Nucleus accumbens (tissue), 56 donors: ENCODE results near the gene NEDD9.

ENCODE experiments used
- DNase-seq, 56 donors: peaks; one replicate each; lab custom pipeline; 2025; lab: John Stamatoyannopoulos, UW

The NEDD9 gene

DNA sequence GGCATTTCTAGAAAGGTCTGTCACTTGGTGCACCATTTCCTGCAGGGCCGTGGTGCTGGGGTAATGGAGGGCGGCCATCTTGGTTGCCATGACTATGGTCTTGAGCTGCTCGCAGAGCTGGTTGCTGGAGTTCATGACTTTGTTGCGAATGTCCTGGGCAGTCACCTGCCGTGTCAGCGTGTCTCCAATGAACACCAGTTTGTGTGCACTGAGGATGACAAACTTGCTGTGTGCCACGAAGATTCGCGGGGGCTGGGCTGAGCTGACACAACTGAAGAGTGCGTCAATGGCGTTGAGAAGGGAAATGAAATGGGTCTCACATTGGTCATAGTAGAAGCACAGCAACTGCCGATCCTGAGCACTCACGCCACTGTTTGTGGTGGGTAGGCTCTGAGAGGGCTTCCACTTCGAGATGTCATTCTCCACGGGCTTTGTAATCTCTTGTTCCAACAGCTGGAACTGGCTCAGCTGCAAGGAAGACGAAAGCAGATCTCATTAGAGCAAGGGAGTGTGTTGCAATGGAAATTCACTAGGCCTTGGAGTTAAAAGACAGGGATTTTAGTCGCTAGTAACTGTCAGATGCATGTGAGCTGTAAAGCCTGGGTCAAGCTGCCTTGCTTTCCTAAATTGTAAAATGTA lies 47.1 kb downstream of the NEDD9 start:
- no peak for DNase-seq

DNA sequence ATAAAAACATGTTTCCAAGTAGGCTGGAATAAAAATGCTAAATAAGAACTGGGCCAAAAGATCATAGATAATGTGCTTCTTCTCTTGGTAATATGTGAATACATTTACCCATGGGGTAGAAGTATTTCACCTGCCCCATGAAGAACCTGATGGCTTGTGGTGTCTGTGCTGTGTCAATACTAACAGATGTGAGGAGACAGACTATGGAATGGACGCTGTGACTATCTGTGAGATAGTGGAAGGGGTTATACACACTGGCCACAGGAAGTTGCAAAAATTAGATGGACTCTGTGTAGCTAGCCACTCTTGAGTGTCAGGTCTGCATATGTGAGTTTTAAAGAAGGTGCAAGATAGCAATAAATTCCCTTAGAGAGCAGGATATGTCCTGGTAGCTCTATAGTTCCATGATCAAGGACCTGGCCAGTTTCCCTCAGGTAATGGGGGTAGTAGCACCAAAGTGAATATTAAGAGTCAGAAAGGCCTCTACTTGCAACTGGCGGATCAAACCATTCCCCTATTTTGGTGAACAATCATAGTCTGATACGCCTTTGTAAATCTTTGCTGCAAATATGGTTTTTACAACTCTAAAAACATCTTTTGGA lies 48.6 kb downstream of the NEDD9 start:
- no peak for DNase-seq

DNA sequence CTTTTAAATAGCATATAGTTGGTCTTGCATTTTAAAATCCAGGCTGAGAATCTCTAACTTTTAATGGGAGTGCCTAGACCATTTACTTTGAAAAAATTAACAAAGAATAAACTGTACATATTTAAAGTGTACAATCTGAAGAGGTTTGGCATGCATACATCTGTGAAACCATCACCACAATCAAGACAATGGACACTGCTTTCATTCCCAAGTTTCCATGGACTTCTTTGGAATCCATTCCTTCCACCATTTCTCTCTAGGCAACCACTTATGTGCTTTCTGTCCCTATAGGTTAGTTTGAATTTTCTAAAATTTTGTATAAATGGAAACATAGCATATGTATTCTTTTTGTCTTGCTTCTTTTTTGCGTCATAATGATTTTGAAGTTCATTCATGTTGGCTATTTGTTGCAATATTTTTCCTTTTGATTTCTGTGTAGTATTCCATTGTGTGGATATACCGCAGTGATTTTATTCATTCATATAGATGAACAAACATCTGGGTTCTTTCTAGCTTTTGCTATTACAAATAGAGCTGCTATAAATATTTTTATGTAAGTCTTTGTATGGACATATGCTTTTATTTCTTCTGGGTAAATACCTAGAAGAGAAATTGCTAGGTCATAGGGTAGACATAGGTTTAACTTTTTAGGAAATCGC lies 50.9 kb downstream of the NEDD9 start:
- DNase-seq, result no peak

DNA sequence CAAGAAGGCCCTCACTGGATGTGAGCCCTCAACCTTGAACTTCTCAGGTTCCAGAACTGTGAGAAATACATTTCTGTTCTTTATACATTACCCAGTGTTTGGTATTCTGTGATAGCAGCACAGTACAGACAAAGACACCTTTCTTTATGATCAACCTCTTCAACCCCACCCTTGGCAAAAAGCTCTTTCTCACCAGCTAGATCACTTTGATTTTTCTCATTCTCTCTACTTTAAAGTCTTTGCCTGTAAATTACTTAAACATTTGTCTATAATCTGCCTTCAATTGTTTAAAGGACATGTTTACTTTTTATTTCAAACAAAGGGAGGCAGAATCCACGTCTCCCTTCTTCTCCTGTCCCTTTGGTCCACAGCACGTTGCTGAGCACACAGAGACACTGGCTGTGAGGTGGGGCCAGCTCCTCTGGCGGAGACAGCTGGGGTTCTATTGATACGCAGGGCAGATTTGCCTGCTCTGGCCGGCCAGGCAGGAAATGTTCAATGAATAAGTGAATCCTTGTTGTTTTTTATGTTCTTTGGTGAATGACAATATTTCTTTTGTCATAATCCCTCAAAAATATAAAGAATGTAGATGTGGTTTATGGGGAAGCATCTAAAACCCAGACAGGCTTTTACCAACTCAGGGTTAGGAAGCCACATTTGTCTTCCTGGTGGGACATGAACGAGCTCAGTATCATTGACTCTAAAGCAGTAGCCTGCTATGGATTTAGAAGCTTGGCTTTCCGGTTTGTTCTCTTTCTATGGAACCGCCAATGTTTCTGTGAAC lies 52.9 kb downstream of the NEDD9 start:
- no peak for DNase-seq

DNA sequence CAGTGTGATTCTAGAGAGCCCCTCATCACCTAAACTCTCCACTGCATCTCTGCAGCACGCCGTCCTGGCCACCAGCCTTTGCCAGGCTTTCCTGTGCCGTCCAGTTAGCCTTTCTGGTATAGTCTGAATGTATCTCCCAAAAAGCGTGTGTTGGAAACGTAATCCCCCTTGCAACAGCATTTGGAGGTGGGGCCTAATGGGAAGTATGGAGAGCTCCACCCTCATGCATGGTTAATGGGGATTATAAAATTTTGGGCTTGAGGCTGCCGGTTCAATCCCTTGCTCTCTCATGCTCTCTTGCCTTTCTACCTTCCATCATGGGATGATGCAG lies 53.4 kb downstream of the NEDD9 start:
- DNase-seq, result no peak

DNA sequence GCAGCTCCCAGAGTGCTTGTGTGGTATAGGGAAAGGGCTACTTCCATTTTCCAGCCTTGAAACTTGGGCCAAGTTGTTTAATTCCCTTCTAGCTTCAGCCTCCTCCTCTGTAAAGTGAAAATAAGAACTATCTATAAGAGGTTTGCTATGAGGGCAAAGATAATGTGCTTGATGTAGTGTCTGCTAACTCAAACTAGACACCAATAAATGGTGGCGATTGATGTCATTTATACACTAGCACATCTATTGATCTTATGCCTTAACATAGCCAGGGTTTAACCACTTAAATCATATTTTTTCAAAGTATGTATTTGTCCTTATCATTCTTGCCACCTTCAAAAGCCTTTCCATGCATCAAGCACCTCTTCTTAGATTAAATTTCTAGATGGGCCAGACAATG lies 55.2 kb downstream of the NEDD9 start:
- no peak for DNase-seq

DNA sequence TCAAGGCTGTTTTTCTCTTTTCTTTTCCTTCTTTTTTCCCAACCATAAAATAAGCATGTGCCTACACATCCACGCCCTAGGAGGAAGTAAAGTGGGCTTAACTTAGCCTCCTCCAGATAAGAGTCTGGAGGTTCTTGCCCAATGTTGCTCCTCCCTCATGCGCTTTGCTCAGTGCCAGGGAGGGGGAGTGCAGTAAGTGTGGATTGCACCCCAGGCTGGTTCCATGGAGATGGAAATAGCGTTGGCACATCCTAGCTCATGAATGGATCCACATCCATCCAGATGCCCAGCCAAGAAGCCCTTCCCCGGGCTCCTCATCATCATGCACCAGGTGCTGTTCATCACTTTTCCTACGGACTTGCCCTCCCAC lies 58.2 kb downstream of the NEDD9 start:
- DNase-seq, result no peak

DNA sequence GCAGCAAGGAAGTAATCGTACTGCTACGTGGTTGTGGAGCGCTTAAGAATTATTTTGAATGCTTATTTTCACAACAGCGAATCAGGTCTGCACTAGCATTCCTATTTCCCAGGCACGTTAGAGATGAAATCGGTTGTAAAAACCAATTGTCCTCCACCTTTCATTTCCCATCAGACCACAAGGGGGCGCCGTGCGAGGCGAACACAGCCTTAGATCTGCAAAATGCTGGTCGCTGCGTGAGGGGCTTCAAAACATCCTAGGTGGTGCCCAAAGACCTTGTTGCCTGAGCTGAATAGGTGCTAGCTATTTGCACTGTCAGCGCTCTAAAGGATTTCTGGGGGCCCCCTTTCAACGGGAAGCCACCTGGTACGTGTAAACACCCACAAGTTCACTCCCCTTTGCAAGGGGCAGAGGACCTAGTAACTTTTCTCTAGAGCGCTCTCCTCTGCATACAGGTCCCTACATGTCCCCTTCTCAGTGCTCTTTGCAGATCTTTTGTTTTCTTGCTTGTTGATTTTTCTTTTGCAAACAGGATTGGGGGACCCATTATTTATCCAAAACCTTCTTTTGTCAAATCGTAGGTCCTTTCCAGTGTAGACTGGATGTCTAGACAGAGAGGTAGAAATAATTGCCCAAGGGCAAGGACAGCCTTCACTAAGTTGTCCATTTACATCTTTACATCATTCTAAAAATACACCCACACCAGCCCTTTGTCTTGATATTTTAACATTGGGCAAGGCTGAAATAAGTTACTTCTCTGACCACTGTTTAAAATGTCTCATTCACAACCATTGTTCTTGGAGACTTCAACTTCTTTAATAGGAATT lies 59.8 kb downstream of the NEDD9 start:
- peak in 38 of 56 donors; percentile 2 to 75 (median 32) for DNase-seq

DNA sequence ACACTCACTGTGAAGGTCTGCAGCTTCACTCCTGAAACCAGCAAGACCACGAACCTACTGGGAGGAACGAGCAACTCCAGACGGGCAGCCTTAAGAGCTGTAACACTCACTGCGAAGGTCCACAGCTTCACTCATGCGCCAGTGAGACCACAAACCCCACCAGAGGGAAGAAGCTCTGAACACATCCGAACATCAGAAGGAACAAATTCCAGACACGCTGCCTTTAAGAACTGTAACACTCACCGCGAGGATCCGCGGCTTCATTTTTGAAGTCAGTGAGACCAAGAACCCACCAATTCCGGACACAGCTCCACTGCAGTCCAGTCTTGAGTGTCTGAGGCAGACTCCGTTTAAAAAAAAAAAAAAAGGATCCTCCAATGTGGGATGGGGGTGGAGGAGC lies 60.5 kb downstream of the NEDD9 start:
- DNase-seq, result no peak

DNA sequence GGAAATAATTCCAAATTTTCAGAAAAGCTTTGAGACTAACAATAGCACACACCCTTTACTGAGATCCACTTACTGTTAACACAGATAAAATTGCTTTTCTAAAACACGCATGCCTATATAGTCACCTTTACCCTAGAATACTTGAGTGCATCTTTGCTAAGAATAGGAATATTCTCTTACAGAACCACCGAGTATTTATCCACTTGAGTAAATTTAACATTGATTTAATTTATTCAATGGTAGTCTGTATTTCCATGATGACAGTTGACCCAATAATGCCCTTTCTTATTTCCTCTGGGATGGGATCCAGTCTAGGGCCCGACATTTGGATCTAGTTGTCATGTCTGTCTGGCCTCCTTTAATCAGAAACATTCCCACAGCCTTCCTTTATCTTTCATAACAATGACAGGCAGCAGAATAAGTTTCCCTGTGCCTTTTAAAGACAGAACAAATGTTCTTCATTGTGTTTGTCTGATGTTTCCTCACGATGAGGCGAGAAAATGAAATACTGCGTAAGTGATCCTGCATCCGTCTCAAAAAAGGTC lies 64.3 kb downstream of the NEDD9 start:
- no peak for DNase-seq

DNA sequence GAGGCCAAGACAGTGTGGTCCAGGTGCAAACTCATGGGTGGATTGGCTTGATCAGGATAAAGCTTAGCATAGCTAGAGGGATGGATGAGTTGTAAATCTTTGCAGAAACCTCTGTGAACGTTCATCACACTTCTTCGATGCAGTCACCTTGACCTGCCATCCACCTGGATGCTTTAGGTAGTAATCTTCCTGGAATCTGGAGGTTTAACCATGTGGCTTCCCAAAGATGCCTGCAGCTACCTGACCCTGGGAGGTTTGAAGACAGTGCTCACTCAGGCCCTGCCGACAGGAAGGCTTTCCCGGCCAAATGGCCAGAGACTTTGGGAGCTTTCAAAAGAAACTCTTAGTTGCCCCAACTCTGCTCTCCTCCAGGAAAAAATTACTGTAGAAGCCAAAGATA lies 65.5 kb downstream of the NEDD9 start:
- no peak for DNase-seq

DNA sequence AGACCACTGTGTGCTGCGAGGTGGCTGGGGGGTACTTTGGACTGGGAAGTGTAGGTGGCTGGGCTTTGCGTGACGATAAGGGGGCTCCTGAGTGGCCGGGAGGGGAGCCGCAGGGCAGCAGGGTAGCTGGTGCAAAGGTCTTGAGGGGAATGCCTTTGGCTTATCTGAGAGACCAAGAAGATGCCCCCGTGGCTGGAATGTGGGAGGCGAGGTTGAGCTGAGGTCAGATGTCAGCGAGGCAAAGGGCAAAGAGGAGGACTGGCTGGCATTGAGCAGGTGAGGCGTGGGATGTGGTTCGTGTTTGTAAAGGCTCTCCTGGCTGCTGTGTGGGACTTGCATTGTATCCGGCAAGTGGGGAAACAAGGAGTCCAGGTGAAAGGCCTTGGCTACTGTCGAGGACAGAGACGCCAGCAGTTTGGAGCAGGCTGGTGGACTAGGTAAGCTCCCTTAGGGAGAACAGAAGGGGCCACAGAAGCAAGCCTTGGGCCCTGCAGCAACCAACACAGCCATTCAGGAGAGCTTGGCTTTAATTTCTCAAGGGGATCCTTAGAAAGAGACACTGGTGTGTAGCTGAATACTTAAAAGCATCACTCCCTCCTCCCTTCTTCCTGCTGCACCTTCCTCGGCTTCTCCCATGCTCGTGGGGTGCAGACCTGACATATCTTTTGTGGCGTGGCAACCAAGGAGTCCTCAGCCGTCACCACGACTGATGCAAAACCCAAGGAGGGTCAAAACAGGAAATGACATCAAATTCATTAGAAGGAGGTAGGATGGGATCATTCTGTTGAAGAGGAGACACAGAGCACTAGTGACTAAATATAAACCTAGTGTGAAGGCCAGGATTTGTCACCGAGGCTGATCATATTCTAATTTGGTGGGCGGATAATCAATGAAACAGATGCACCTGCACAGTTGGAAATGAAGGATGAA lies 67.5 kb downstream of the NEDD9 start:
- DNase-seq, result no peak

DNA sequence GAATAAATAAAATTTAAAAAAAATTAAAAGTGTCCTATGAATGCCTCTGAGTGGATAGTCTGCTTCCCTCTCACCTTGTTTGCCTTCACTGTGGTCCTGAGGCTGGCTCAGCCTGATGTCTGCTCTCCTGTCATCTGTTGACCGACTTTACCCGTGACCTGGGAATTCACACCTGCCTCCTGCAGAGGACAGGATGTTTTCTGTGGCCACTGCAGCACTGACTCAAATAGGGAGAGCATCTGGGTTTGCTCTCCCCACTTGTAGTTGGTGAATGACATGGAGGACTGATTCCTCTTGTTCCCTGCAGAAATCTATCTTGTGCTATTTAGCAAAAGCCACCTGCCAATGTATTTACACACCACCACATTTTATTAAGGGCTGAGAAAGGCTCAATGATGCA lies 68.5 kb downstream of the NEDD9 start:
- no peak for DNase-seq

DNA sequence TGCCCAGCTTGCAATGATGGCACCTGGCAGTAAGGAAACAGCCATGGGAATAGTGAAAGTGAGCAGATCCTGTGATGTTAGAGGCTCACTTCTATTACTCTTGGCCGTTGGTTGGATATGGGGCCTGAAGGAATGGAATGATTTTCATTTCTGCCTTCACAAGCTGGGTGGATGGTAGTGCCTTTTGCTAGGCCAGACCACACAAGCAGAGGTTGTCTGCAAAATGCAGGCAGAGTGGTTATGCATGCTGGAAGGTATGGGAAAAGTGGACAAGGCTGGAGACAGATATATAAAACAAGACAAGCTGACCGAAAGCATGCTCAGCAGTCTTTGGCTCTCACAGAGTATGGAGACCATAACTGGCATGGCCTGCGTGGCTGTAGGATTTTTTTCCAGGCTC lies 70.2 kb downstream of the NEDD9 start:
- DNase-seq, result no peak

DNA sequence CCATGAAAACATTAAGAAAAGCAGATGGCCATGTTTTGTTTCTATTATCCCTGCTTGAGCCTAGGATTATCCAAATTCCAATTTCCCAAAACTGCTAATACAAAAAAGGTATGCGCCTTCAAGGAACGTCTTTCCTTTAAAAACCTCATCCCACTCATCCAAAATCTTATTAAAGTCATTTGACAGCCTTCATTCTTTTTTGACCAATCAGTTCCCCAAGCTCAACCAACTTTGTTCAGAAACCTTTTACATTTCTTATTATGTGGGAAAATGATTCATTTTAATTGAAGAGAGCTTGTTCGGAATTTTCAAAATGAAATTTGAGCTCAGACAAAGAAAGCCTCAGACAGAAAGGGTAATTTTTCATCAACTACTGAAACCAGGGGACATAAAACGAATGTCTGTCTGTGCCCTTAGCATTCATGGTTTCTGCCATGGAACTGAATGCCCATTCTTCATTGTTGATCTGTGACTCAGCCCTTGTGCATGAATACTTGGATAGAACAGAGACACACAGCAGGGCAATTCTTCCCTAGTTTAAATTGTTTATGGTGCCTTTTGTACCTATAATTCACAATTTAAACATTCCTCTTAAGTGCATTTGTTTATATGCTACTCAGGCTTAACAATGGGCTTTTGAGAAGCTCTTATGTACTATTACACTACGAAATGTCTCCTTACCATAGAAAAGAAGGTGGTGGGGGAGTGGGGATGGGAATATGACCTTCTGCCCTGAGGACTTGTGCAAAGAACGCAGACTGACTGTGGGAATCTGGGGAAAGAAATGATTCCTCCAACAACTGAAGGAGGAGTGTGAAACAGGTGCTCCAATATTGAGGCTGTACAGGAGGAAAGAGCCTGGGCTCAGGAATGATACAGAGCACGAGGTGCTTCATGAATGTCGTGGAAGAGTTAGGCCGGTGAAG lies 71.2 kb downstream of the NEDD9 start:
- peak in 21 of 56 donors; percentile 2 to 52 (median 20) for DNase-seq

DNA sequence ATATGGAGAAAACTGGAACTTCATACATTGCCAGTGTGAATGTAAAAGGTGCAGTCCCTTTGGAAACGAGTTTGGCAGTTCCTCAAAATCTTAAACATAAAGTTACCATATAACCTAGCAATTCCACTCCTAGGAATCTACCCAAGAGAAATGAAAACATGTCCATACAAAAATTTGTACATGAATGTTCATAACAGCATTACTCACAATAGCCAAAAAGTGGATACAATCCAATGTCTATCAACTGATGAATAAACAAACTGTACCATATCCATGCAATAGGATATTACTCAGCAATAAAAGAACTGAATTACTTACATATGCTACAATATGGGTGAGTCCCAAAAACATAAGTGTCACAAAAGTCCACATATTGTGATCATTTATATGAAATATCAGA lies 72.3 kb downstream of the NEDD9 start:
- no peak for DNase-seq

DNA sequence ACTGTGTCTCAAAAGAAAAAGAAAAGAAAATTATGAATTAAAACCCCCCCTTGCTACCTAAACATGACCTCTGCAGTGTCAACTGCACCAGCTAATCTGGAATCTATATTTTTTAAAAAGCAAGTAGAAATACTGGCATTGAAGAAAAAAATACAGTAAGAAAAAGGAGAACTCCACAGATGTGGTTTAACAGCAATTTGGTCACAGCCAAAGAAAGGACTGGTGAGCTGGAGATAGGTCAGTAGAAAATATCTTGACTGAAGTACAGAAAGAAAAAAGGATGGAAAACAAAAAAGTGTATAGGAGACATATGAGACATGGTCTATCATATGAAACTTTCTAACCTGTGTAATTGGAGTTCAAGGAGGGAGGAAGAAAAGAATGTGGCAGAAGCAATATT lies 76.9 kb downstream of the NEDD9 start:
- DNase-seq, result no peak

DNA sequence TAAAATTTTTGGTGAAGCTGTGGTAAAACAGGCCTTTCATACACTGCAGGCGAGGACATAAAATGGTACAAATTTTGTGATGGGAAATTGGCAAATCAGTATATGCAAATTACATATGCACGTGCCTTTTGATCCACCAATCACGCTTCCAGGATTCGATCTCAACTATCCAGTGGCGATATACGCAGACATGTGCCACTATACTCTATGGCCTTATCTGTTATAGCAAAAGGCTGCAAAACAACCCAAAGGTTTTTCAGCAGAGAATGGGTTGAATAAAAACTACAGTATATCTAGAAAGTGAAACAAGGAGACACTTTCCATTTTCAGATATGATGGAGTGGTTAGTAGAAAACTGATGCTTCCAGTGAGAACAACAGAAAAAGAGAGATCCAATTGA lies 79.0 kb downstream of the NEDD9 start:
- DNase-seq, result no peak
